GM12891 (cell line): ENCODE data around the gene MEF2B.

ENCODE experiments used
- PAX5 ChIP-seq: IDR thresholded peaks from 2 replicates; pipeline ENCODE4 v1.6.1; 2011; ENCODE audit warnings: low read length, moderate library complexity, mild to moderate bottlenecking; ENCODE audit not compliant: insufficient read depth, severe bottlenecking
- POLR2A ChIP-seq: IDR thresholded peaks from 2 replicates; pipeline ENCODE4 v1.6.1; 2011; ENCODE audit warnings: low read depth, low read length, control low read depth
- POLR2AphosphoS5 ChIP-seq: IDR thresholded peaks from 2 replicates; pipeline ENCODE4 v1.6.1; 2011; ENCODE audit warnings: low read depth, low read length, control low read depth
- POU2F2 ChIP-seq: IDR thresholded peaks from 2 replicates; pipeline ENCODE4 v1.6.1; 2011; ENCODE audit warnings: low read depth, mild to moderate bottlenecking, control low read depth, low read length, moderate library complexity

DNA sequence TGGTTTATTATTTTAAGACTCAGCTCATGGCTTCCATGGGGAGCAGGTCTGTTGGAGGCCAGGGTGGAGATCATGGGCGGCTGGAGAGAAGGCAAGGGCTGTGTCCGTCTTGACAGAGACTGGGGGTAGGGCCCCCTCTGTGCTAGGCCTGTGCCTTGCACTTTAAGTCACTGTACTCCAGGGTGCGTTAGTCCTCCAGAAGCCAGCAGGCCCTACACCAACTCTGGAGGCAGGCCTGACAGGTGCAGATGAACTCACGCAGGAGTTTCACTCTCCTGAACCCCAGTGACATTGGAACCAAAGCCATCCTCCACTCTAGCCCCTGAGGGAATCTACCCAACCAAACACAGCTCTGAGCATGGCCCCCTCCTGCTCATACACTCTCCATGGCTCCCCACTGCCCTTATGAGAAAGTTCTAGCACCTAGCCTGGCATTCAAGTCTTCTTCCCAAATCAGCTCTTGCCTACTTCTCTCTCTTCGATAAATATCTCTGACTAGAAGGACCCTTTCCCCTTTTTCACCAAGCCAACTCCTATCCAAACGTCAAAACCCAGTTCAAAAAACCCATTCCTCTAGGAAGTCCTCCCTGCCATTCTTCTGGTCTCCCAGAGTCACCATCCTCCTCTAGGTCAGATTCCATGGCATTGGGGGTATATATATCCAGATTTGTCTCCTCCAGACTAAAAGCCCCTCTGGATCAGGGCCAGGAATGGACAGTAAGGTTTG is 15.1 kb downstream of the MEF2B start:
- TF ChIP-seq POU2F2 (no peak), POLR2A (no peak), POLR2AphosphoS5 (no peak), PAX5 (no peak)
